DMS 273 (cell line): ENCODE measurements around the gene PDLIM7.

Experiments
- DNase-seq: peaks from one replicate; lab custom pipeline; 2025; ENCODE audit not compliant: unreplicated experiment; lab: John Stamatoyannopoulos, UW

PDLIM7 gene

GRCh38 chr5:177524941-177525655 is 27.7 kb upstream of the PDLIM7 start:
- no peak for DNase-seq

DNA sequence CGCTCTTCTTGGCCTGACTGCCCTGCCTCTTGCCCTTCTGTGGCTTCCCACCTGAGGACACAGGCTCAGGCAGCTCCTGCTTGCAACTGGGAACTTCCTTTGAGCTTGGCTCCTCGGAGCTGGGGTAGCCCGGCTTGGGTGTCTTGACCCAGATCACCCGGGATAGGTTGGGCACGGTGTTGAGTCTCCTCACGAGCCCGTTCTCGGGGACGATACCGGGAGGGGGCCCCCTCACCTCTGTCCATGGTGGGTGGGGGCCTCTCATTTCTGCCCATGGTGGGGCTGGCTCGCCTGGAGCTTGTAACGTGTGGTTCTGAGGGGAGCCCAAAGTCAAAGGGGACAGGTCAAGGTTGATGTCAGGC is 27.1 kb upstream of the PDLIM7 start:
- DNase-seq = no peak

- no peak for DNase-seq
Observed at GRCh38 chr5:177523711-177524538, 26.5 kb upstream of the PDLIM7 start.

- peak; percentile 62 for DNase-seq
Observed at GRCh38 chr5:177520916-177521513, 23.6 kb upstream of the PDLIM7 start.

GRCh38 chr5:177520271-177520670 is 22.9 kb upstream of the PDLIM7 start:
- DNase-seq = no peak

- DNase-seq = no peak
Observed at GRCh38 chr5:177519463-177520235, 22.2 kb upstream of the PDLIM7 start.

DNA sequence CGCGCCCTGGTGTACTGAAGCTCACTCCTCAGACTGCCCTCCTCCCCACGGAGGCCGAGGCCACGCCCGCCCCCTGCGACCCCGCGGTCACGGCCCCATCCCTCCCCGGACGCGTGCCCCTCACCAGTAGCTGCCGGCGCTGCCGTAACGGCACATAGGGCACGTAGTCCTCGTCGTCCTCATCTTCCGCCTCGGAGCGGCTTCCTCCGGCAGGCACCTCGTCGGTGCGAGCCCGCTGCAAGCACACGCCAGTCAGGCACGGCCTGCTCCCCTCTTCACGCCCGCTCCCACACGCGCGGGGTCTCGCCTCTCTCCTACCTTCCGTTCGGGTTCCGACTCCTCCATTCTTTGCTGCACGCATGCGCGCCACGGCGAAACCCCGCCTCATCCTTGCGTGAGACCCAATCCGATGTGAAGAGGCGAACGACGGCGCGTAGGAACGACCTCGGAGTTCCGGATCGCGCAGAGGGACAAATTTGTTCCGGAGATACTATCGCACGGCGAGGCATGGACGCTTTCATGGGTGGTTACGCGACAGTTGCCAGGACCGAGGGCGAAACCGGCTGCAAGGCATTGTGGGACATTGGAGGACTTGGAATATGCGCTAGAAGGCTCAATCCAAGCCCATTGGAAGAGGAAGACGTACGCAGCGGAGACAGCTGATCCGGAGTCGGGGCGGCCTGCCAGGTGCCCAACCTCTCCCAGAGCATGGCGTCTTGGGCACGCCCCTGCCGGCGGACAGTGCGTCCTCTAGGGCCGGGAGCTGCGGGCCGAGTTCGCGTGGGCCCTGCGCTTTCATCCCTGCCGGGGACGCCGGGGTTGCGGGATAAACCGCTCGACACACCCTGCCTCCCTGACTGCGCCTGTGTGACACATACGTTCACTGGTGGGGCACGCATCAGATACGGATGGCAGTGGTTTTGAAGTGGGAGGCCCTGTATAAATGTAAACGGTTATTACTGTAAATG is 19.5 kb upstream of the PDLIM7 start, which contains the start of gene DDX41:
Gene DDX41, minus strand, starts transcription at position 361 of the 968 bp plus-strand sequence. Its CDS starts 16 bp downstream, at position 345.
- peak; percentile 99 for DNase-seq

- no peak for DNase-seq
Observed at GRCh38 chr5:177515580-177515979, 18.2 kb upstream of the PDLIM7 start.

- DNase-seq = no peak
Observed at GRCh38 chr5:177514541-177514940, 17.1 kb upstream of the PDLIM7 start.

DNA sequence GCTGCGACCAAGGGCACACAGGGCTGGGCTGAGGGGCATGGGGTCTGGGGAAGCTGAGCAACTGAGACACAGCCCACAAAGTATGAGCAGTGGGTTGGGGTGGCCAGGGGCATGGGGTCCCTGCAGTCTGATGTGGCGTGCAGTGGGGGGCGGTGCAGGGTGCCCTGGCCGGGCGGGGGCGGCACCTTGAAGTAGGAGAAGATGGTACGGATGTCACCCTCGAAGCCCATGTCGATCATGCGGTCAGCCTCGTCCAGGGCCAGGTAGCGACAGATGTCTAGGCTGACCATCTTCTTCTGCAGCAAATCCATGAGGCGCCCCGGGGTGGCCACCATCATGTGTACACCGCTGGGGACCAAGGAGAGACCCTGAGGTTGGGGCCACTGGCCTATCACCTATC is 16.1 kb upstream of the PDLIM7 start:
- DNase-seq = no peak

GRCh38 chr5:177512736-177513380 is 15.5 kb upstream of the PDLIM7 start:
- DNase-seq = no peak

DNA sequence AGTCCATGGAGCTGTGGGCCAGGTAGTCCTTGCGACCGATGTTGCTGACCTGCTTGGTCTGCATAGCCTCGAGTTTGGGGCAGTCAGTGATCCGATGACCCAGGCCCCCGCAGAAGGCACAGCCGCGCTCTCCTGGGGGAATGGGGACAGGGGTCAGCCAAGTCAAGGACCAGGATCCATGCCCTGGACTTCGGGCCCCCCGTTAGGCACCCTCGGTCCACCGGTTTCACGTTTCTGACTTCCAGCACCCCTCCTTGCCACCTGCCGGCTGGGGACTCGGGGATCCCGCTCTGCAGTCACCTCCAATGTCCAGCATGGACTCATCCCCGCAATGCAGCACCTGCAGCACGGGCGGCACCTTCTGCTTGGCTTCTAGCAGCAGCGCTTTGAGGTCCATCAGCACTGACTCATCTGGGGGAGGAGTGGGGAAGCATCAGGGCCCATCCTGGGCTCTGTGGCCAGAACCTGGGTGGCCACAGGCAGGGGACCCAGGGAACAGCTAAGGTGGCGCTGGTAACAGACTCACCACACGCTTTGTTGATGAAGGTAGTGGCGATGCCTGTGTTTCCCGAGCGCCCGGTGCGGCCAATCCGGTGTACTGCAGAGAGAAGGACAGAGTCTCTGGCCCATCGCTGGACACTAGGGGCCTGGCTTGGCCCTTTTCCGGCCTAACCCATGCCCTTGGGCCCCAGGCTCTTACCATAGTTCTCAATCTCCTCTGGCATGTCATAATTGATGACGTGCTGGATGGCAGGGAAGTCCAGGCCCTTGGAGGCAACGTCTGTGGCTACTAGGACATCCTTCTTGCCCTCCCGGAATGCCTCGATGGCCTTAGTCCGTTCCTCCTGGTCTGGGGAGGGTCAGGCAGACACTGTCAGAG is 14.6 kb upstream of the PDLIM7 start:
- no peak for DNase-seq

GRCh38 chr5:177511181-177511580 is 13.8 kb upstream of the PDLIM7 start:
- DNase-seq = no peak

DNA sequence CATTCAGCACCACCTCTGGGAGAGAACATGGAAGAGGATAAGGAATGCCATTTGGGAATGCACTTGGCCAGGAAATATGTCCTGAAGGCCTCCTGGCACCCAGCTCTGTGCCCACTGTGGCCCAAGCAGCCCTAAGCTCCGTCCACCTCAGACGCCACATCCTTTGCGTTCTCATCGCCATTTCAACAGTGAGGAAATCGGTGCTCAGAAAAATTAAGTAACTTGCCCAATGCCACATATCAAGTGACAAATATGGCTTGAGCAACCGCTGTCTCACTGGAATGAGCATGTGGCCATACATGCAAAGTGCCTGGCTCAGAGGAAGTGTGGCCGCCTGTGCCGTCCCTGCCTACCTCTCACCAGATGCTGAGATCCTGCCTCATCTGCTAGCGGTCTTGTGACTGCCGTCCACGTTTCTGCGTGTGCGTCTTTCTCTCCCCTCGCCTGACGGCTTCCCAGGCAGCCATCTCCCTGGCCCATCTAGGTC is 13.2 kb upstream of the PDLIM7 start:
- no peak for DNase-seq

DNA sequence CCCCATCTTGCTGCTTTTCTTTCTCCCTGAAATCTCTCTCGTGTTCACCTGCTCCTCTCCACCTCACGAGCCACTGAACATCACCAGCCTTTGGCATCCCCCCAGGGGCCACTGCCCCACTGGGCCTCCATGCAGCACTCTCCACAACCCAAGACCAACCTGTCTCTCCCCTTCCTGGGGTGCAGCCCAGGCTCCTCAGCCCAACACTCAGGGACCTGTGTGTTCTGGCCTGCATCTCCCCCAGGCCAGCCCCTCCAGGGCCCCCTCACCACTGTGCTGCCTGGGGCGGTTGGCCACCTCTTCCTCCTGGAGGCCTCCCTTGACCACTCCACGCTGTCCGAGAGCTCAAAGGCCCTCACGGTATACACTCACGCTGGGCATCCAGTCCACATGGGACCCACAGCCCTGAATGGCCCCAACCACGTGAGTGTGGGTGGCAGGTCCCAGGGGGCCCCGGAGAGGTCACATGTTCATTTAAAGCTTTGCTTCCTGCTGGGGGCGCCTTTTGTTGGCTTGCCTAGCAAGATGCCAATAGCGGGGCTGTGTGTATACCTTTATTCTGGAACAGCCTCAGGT is 12.7 kb upstream of the PDLIM7 start:
- no peak for DNase-seq

GRCh38 chr5:177509381-177509951 is 12.1 kb upstream of the PDLIM7 start, which contains the start of gene DOK3:
Gene DOK3, minus strand, starts transcription at chr5:177509826. Its CDS starts 286 bp downstream, at chr5:177509540.
- DNase-seq = no peak

DNA sequence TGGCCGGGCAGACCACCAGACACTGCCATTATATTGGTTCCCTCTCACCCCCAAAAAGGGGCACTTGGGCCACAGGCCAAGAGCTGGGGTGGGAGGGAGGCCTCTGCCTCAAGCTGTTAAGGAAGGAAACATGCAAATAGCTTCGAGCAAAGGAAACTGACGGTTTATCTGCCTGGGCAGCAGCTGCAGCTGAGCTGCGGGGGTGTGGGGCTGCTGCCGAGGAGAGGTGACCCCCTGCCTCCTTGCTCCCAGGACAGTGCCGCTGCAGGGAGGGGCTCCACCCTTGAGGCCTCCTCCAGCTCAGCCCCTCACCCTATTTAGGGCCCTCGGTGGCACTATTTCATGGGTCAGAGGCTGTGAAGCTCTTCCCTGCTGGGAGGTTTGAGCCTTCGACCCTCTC is 11.4 kb upstream of the PDLIM7 start:
- no peak for DNase-seq

DNA sequence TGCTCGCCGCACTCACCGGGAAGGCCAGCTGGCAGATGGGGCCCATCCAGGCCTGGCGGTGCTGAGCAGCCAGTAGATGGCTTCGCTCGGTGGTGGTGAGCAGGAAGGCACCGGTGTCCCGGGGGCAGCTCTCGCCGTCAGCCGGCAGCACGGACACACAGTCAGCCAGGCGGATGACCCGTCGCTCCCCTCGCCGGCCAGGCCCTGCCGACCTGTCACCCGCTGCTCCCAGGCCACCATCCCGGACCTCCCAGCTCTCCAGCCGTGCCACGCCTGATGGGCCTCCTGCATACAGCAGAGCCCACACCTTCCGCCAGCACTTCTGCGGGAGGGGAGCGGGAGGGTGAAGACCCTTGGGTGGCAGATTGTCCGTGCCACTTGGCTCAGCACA is 10.8 kb upstream of the PDLIM7 start:
- DNase-seq = no peak
